GM18870 (cell line): ENCODE measurements around the gene FGFR4.

Experiments
- ATAC-seq: cut with Tn5 transposase; IDR thresholded peaks from one replicate; pipeline ENCODE4 v1.9.1; 2021; ENCODE audit warnings: moderate library complexity; ENCODE audit not compliant: unreplicated experiment

FGFR4 gene

GRCh38 chr5:177099422-177100093 lies 12.8 kb downstream of the FGFR4 start:
- no peak for ATAC-seq

GRCh38 chr5:177100714-177101121 lies 14.0 kb downstream of the FGFR4 start:
- no peak for ATAC-seq

GRCh38 chr5:177103523-177104253 lies 17.0 kb downstream of the FGFR4 start:
- no peak for ATAC-seq

GRCh38 chr5:177105691-177106476 lies 19.2 kb downstream of the FGFR4 start:
- no peak for ATAC-seq

GRCh38 chr5:177107159-177107558 lies 20.4 kb downstream of the FGFR4 start:
- no peak for ATAC-seq

- no peak for ATAC-seq
Observed at GRCh38 chr5:177109810-177110209, 23.1 kb downstream of the FGFR4 start.

GRCh38 chr5:177111720-177112394 lies 25.1 kb downstream of the FGFR4 start:
- ATAC-seq = no peak

- no peak for ATAC-seq
Observed at GRCh38 chr5:177112589-177113220, 26.0 kb downstream of the FGFR4 start.

GRCh38 chr5:177113566-177114424 lies 27.1 kb downstream of the FGFR4 start:
- no peak for ATAC-seq

- no peak for ATAC-seq
Observed at GRCh38 chr5:177116631-177117373, 30.1 kb downstream of the FGFR4 start.

- no peak for ATAC-seq
Observed at GRCh38 chr5:177117441-177118045, 30.8 kb downstream of the FGFR4 start.

- ATAC-seq = no peak
Observed at GRCh38 chr5:177122566-177122965, 35.9 kb downstream of the FGFR4 start.

GRCh38 chr5:177123789-177124485 lies 37.2 kb downstream of the FGFR4 start:
- ATAC-seq = no peak

GRCh38 chr5:177124486-177124991 lies 37.8 kb downstream of the FGFR4 start:
- ATAC-seq = no peak

- no peak for ATAC-seq
Observed at GRCh38 chr5:177126771-177127170, 40.1 kb downstream of the FGFR4 start.

GRCh38 chr5:177128551-177128981 lies 41.9 kb downstream of the FGFR4 start:
- ATAC-seq = no peak

- ATAC-seq = no peak
Observed at GRCh38 chr5:177130211-177131018, 43.7 kb downstream of the FGFR4 start.
